GM11168 (cell line): ENCODE data around the gene CLIC5.

Experiments
- in situ Hi-C: fragments of 300-500 bp; cut with MboI; formaldehyde crosslinking; loops from one replicate; pipeline ENCODE4 v1.12.0; 2022; ENCODE audit warnings: low sequenced_read_pairs; ENCODE audit not compliant: unreplicated experiment

The CLIC5 gene

DNA sequence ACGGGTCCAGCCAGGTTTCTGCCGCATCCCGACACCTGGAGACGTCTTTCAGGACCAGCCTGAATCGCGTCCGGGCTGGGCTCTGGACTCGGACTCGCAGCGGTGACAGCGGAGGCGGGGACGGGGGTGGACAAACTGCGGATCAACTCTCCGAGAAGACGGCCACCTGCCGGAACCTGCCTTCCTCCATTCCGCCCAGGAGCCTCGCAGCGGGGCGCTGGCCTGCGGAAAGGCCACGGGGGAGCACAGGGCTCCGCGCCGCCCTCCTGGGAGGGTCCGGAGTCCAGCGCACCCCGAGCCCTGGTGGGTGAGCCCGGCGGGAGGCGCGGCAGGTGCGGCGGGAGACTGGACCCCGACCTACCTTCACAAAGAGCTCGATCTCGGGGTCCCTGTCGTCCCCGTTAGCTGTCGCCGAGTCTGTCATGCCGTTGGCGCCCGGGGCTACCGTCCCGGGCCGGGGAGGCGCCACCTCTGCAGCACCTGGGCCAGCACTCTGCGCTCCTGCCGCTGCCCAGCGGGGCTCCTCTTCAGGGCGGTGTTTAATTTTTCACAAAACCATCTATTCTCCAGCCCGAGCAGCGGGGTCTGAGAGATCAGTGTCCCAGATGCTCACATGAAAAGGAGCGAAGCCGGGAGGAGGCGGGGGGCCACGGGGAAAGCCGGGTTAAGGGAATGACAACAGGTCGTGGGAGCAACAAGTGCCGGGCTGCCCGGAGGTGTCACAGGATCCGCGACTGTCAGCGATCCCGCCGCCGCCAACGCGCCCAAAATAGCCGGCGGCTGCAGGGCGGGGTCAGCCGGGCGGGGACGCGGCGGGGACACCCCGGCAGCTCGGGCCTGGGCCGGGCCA, at the start of gene CLIC5:
CLIC5 (minus strand) TSS at position 742 of the 850 bp plus-strand sequence; CDS start at position 424, 318 bp downstream.
- in situ Hi-C loops, result no loop called here

DNA sequence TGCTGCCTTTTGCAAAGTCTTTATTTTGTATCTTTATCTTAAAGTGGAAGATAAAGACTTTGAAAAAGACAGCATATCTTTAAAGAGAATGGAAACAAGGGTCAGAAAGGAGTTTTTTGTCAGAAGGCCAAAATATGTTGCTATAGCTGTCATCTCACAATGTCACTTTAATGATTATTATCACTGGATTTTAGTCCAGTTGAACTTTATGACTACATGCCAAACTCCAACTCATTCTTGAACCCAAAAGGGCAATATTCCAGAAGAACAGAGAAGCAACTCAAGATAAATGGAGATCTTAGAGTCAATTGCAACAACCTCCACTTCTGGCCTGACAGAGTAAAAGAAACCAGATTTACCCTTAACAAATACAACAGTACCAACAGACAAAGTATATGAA, 47.3 kb upstream of the CLIC5 start:
- in situ Hi-C loops, result no loop called here

DNA sequence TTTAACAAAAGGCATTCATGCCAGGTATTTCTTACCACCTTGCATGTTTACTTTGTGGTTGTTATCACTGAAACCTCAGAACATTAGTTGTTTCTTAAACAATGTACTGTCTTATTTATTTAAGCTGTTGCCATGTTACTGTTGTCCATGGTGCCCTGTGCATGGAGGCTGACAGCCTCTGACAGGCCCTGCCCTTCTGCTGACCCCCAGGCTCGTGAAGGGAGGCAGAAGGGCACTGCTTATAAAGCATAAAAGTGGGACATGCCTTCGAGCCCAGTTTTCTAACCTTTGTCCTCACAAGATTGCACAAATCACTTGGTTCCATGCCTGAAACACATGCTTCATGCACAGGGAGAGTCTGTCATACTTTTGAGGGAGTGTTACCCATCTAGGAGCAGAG, 46.7 kb upstream of the CLIC5 start:
- in situ Hi-C loops, result no loop called here

DNA sequence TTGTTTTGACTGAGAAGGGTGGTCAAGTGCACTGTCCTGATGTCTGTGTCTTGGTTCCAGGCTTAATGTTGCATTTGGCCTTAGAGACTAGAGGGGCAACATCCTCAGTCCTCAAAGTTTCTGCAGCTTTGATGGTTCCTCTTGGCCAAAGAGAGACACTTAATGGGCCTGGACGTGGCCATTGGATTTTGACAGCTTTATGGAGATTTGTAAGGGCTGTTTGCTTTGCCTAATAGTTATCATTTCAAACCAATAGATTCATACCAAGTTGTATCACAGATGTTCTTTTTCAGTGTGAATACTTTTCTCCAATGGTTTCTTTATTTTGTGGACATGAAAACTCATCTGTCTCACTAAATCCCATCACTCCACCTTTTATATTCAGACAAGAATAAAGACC, 45.8 kb upstream of the CLIC5 start:
- in situ Hi-C loops, result no loop called here

DNA sequence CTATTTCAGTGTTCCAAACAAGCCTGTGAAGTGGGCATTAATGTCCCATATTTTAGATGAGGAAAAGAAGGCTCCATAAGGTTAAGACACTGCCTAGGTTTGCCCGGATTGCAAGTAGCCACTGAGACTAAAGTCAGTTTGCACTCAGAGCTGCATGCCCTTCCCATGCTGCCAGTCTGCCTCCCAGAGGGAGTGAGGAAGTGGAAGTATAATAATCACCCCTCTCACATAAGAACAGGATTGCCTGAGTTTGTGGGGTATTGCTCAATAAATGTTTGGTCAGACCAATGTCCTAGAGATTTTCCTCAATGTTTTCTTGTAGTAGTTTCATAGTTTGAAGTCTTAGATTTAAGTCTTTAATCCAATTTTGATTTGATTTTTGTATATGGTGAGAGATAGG, 43.9 kb upstream of the CLIC5 start:
- in situ Hi-C loops, result no loop called here

DNA sequence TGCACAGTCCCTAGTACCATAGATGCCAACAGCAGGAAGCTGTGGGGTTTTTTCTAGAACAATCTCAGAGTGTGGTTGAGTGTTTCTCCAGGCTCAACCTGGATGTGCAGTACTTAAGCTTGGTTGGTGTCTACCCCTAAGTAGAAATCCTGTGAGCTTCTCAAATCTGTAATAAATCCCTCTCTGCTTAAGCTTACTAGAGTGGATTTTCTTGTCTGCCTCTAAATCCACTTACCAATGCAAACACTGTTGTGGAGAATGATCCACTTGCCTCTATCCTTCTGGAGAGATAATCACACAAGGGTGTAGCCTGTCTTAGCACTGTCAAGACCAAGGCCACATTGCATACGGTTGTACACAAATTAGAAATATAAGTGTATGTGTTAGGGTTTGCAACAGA, 43.3 kb upstream of the CLIC5 start:
- in situ Hi-C loops, result no loop called here

DNA sequence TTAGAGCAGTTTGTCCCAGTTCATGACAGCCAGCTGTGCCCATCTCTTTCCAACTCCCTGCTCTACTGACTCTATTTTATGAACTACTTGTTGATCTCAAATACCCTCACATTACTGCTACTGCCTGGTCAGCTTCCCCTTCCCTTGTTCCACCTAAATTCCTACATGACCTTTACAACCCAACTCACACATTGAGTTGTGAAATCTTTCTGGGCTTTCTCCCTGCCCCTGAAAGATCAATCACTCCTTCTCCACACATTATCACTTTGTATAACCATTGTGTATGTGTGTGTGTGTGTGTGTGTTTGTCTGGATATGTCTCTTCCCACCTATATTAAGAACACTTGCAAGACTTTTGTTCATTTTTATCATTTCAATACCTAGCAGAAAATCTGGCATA, 42.1 kb upstream of the CLIC5 start:
- in situ Hi-C loops, result no loop called here

DNA sequence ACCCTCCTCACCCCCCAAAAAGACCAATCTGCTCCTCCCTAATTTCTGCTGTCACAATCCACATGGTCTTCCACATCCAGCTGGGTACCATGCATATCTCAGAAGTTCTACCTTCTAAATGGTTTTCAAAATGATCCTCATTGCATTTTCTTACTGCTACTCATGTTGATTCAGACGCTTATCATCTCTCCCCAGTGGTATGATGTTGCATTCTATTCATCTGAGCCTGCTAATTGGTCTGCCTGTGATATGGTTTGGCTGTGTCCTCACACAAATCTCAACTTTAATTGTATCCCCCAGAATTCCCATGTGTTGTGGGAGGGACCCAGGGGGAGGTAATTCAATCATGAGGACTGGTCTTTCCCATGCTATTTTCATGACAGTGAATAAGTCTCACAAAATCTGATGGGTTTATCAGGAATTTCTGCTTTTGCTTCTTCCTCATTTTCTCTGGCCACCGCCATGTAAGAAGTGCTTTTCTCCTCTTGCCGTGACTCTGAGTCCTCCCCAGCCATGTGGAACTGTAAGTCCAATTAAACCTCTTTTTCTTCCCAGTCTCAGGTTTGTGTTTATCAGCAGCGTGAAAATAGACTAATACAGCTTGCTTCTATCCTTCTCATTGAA, 41.4 kb upstream of the CLIC5 start:
- in situ Hi-C loops, result no loop called here

DNA sequence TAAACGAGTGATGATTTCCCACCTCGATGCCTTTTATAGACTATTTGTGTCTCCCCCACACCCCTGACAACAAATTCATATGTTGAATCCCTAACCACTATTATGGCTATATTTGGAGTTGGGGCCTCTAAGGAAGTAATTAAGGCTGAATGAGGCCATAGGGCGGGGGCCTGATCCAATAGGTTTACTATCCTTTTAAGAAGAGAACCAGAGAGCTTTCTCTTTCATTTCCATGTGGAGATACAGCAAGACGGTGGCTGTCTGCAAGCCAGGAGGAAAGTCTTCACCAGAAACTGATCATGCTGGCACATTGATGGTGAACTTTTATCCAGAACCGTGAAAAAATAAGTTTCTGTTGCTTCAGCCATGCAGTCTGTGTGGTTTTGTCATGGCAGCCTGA, 38.9 kb upstream of the CLIC5 start:
- in situ Hi-C loops, result no loop called here

DNA sequence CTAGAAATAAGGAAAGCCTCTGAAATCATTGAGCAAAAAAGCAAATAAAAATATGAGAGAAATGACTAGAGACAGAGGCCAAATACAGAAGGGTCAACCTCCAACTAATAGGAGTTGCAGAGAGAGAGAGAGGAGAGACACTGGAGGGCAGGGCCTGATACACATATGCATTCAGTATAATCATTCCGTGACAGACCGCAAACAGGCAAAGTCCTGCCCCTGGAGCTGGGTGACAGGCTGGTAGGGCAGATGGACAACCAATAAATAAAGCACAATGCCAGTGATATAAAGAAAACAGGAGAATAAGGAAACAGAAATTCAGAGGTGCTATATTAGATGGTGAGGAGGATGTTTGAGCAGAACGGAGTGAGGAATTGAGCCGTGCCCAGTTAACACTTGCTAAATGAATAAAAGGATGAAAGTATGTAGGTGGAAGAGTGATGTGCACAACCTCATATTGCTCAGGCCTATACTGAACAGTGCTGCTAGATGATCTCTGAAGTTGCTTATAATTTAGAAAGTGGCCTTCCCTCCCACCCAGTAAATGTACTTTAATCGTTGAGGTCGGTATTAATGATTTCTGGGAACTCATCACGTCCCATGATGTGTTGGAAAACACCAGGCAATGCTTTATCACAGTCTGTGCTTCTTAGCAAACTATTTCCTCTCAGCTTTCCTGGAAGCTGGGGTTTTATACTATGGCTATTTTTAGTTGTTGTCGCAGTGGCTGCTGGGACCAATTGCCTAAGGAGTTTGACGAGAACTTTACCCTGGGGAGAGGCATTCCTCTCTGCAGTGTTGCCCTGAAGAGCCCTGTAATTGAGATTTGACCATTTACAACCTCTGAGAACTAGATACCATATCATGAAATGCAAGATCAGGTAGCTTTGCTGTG, 37.6 kb upstream of the CLIC5 start:
- in situ Hi-C loops, result no loop called here

DNA sequence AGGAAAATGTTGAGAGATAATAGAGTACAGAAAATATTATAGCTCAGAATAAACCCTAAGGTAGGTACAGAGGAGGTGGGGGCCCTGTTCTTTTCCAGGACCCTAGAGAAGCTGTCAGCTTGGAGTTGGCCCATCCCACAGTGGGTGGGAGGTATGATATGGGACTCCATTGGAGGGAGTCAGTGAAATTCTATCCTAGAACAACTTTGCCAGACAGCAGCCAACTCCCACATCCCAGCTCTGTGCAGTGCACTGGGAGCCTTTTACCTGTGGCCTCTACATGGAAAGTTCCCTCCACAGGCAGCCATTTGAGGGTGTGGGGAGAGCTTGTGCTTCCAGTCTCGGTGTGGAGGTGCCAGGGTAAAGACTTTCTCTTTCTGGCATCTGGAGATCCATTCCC, 36.8 kb upstream of the CLIC5 start:
- in situ Hi-C loops, result no loop called here

DNA sequence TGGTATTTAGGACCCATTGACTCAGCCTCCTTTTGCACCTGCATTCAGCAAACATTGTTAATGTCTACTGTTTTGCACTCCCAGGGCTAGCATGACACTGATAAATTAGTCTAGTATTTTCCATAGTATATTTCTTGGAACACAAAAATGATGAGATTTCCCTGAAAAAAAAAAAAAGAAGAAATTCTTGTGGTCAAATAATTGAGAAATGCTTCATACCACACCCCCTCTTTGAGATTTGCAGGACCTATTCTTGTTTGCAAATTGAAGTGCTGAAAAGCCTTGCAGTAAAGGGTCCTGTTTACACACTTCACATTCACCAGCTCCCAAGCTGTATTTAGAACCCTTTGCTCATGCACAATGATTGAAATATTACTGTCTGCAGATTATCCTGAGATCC, 36.3 kb upstream of the CLIC5 start:
- in situ Hi-C loops, result no loop called here

DNA sequence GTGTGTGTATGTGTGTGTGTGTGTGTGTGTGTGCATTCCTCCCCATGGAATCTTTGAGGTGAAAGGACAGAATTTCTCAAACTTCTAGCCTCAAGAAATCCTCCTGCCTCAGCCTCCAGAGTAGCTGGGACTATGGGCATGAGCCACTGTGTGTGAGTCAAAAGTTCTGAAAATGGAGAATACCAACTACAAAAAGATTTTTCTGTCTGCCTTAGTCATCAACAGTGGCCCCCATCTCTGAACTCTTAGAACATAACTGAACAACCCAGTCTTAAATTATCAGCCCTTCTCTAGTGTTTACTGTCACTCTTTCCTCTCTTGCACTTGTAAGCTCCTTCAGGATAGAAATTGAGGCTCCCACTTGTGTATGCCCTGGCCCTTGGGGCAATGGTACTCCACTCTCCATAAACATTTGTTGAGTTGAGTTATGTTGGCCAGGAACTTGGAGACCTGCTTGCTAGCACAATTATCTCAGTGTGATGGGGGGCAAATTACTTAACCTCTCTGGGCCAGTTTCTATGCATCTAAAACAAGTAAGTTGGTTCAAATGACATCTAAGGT, 35.3 kb upstream of the CLIC5 start:
- in situ Hi-C loops, result no loop called here

DNA sequence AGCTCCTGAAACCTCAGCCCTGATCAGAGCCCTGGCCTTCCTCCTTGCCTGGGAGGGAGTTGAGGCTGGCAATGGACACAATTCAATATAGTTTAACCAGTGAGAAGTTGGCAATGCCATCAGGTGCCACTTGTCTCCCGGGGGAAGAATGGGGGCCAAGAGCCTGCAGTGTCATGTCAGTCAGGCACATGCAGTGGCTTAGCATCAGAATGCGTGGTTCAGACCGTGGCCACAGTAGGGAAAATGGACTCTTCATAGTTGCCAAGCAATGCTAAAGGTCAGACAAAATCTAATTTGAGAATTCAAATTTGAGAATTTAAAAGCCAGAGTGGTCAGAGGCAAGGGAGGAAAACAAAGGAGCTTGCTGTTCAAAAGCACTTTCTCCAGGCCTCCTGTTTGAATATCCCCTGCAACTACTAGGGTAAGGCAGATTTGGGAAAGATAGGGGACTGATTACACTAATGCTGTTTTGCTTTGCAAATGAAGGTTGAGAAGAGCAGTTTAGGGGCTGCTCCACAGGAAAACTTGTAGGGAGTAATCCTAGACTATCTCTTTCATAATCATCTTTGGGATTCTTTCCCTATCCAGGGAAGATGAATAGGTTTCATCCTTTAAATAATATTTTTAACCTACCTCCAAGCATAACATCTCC, 33.1 kb upstream of the CLIC5 start:
- in situ Hi-C loops, result no loop called here

DNA sequence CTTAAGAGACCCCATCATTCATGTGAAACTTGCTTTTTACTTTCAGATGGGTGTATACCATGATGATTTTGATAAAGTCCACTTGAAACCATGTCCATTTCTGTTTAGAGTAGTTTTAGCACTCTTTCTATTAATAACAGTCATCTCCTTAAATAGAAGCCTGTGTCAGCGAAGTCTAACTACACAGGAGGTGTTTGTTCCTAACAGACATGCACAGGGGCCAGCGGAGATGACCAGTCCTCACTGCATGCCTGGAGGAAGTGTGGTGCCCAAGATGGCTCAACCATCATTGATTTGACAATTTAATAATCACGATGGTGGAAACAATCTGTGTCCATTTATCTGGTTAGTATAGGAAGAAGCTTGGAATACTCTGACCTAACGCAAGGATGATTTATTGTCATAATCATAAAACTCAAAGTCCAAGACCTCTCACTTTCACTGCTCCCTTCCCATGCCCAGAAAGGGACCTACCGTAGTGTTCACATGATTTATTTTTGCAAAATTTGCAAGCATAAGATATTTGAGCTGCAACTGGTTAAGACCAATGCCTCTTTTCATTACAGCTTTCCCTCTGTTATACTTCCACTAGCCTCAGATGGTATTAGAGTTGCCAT, 31.0 kb upstream of the CLIC5 start:
- in situ Hi-C loops, result no loop called here

DNA sequence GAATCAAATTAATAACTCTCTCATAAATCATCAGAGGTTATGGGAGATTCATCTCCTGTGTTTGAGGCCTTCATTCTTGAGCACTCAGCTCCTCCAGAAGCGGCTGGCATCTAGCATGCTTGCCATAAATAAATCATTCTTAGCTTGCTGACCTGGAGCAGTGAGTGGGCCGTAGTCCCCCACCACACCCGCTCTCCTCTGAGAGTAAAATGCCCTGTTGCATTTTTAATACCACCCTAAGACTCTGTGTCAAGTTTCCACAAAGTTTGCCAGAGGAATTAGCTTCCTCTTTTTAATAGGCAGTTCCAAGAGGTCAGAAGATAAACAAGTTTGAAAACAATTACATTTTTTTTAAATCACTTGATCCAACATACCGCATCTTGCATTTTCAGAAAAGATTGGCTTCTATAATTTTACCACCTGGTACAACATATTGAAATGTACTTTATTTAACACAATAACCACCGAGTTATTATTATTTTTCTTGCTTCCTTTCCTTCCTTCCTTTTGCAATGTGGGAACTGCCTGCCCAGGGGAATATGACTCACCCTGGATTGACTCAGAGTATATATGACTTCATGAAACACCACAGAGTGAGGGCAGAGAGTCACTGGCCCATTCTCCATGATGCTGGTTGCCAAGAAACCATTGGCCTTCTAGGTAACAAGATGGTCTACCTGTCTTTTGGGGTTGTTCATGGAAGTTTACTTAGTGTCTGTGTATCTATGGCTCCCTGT, 29.4 kb upstream of the CLIC5 start:
- in situ Hi-C loops, result no loop called here

DNA sequence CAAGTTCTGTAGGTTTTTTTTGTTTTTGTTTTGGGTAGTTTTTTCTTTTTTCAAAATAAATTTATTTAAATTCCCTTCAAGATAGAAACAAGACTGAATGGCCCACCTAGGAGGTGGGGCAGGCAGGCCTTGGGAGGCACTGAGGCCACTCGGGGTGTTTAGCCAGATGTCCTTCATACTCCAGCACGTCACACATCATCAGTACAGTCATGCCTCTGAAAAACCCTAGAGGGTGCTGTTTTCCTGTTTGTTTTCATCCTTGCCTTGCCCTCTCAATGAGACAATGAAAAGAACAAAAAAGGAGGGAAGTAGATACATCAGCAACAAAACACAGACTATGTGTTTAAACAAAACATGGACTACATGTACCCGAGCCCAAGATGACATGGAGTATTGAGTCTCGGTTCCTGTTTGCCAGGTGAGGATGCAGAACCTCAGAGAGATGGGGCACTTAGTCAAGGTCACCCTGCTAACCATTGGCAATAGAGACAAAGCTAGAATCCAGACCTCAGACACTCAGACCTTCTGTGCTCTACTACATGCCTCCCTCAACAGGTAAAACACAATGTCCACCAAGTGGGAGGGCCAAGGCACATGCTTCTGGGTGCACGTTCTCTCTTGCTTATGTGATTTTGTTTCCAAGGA, 26.8 kb upstream of the CLIC5 start:
- in situ Hi-C loops, result no loop called here

DNA sequence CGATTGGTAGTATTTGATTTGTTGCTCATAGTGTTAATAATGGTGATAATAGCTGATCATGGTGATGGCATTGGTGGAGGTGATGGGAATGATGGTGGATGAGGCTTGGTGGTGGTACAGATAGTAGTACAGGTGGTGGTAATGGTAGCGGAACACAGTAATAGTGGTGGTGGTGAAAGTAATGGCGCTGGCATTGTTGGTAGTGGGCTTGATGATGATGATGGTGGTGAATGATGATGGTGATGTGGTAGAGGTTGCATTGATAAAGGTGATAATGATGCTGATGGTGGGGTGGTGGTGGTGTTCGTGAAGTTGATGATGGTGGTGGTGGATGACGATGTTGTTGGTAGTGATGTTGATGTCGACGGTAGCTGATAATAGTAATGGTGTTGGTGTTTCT, 24.6 kb upstream of the CLIC5 start:
- in situ Hi-C loops, result no loop called here

DNA sequence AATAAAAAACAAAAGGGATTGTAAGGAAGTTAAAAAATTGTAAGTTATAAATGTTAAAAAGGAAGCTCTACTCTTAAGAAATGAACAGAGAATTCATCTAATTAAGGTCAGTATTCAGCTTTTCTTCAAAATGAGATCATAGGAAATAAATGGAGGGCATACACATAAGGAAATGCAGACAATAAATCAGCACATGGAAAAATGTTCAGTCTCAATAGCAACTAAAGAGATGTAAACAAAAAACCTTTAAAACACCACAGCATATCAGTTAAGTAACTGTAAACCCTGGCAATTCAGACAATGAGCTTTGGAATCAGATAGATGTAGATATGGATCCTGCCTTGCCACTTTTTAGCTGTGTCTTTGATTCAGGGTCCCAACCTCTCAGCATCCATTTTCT, 24.0 kb upstream of the CLIC5 start:
- in situ Hi-C loops, result no loop called here
